Astrocyte of the hippocampus (primary cell): ENCODE data around the gene CFAP141.

ENCODE experiments used
- DNase-seq: peaks from one replicate; pipeline ENCODE4 v3.0.0; 2011; ENCODE audit warnings: low read depth, low spot score

CFAP141 gene

DNA sequence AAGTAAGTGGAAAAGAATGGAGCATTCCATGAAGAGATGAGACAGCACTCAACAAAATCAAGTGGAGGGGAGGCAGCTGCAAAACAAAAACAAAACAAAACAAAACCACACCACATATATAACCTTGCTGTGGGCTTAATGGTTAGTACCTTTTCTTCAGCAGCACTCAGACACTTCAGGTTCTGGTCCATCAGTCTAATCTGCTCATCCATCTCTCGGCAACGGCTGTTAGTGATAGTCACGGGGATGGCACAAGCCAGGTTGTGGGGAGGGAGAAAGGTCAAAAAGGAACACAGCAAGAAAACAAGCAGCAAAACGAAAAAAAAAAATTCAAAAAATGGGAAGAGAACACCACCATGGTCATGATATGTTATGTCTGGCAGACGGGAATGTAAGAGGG, 34.3 kb downstream of the CFAP141 start:
- DNase-seq, result no peak

DNA sequence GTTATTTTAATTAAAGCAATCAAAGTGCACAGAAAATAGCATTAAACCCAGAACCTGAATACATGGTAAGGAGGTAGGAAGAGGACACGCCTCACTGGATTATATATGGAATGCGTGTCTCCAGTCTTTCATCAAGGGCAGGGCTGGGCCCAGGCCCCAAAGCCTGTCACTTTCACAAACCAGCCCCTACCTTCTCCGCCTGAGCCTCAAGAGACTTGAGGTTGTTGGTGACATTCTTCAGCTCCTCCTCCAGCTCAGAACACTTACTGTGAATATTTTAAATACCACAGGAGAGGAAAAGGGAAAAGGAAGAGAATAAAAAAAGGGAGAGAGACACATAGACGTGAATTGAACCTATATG, 34.9 kb downstream of the CFAP141 start:
- DNase-seq, result no peak

DNA sequence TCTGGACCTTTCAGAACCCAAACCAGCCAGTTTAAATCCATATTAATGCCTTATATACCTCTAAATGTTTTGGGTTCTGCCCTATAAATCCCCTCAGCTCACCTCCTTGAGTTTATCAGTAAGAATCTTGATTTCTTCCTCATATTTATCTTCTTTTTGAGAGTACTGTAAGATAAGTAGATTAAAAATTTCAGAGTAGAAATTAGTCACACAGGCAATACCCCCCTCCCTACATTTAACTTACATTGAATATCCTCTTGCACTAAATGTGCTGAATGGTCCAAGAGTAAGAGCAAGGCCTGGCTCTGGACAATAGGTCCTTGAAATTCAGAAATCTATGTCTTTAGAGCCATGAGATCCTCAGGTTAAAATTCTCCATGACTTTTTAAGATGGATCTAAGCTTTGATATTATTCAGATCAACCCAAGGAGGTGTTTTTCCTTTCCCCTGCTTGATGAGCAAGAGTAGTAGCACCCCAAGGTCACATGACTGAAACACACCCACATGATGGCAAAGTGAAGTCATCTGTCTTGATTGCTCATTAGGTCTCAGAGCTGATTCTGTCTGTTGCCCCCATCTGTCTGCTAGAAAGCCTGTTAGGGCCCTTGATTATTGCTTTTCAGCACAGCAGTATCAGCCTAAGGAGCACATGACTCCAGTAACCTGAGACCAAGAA, 35.4 kb downstream of the CFAP141 start:
- no peak for DNase-seq

DNA sequence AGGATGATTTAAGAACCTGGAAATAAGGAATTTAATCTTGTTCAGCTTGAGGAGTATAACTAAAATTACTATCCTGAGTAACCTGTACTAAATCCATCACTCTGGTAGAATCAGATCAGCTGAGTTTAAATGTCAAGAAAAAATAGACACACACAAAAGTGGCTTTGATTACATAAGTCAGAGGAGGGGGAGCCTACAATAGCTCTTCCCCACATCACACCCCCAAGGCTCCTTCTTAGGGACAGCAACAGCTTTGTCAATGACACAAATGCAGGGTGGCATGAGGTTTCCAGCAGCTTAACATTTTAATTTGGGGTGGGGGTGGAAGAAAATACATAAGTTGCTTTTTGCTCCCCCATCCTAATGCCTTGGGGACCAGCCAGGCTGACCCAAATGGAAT, 38.7 kb downstream of the CFAP141 start:
- no peak for DNase-seq

DNA sequence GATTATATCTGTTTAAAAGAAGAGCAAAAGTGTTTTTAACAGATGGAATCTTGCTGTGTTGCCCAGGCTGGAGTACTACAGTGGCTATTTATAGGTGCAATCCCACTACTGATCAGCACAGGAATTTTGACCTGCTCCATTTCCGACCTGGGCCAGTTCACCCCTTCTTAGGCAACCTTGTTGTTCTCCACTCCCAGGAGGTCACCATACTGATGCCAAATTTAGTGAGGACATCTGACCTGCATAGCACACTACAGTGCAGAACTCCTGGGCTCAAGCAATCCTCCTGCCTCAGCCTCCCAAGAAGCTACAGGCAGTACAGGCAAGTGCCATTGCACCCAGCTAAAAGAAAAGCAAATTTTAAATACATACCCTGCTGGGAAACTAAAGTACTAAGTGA, 39.9 kb downstream of the CFAP141 start:
- no peak for DNase-seq

DNA sequence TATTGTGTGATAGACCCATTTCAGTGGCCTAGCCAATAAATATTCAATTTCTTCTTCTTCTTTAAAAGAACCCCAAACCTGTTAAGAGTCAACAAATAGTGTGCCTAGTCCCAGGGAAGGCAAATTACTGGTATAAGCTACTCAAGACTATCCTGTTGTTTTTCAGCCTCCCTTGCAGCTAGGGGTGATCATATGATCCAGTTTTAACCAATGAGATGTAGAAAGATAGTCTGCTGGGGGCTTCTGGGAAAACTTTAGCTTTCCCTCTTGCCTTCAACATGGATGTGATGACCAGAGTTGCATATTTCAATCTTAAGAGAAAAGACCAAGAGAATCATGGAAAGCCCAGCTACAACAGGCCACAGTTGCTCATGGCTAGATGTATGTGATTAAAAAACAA, 46.6 kb downstream of the CFAP141 start:
- DNase-seq, result no peak

DNA sequence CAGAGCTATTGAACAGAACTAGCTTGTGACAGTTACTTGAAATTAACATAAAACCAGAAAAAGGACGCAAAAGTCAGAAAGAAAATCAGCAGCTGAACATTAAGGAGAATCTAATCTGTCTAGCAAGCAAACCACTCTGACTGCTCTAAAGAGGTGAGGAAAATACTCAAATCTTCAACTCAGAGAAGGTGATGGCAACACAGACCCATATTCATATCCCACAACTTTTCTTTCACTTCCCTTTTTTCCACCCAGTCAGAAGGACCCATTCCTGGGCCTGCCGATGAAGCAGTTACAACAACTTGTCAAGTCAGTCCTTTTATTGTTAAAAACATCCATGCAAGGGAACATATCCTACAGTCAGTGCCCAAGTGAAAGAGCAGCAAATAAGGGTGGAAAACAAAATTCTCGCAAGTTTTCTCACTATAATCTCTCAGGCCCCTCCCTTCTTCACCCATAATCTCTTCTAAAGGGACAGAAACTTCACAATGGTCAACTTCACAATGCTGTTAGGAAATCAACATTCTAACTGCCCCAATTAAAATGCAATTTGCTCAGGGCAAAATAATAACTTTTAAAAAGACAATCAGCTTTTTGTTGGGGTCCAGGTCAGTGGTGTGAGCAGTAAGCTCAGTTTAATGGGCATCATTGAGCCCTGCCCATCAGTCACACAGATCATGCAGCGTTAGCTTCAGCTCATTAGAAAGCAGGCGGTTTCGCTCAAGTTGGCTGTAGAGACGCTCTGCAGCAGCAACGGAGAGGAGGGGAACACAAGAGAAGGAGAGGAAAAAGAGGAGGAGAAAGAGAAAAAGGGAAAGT, 47.6 kb downstream of the CFAP141 start:
- no peak for DNase-seq

DNA sequence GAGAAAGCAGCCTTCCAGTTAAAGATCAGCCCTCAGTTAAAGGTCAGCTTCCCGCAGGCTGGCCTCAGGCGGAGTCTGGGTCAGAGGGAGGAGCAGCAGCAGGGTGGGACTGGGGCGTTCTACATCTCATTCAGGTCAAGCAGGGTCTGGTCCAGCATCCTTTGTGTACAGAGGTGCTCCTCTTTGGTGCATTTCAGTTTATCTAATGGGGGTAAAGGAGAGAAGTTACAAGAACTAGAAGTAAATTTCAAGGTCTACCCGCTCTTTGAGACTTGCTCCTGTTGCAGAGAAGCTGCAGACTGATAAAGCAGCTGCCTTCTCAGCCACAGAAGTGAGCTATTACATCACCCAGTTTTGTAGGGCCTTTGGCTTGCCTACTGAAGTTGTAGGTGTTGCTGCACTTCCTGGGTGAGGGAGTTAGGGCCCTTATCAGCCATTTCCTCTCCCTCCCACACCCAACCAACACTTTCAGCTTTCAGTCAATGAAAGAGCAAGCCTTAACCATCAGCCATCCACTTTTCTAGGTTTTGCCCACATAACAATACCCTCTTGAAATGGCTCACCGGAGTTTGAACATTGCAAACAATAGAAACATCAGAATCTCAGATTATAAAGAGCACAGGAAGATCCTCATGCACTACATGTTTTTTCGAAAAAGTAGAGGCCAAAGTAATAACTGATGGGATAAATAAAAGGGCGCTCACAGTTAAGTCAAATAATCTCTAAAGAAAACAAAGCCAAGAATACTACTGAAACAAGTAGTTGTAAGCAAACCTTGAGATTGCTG, 48.4 kb downstream of the CFAP141 start:
- no peak for DNase-seq

DNA sequence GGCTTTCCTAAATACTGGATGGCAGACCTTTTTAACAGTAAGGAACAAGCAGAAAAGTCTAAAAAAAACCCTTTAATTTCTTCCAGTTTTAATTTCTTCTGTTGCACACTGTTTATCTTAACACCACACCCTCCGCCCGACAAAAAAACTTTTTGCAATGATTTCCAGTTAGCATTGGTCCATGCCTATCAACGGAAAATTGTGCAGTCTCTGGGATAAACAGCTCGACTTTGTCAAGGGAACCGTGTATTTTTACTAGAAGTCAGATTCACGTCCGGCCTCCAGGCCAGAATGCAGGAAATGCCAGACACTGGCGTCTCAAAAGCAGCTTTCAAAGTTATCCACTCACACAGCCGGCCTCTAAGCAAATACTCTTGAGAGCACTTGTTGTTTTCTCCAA, 50.9 kb downstream of the CFAP141 start:
- no peak for DNase-seq

DNA sequence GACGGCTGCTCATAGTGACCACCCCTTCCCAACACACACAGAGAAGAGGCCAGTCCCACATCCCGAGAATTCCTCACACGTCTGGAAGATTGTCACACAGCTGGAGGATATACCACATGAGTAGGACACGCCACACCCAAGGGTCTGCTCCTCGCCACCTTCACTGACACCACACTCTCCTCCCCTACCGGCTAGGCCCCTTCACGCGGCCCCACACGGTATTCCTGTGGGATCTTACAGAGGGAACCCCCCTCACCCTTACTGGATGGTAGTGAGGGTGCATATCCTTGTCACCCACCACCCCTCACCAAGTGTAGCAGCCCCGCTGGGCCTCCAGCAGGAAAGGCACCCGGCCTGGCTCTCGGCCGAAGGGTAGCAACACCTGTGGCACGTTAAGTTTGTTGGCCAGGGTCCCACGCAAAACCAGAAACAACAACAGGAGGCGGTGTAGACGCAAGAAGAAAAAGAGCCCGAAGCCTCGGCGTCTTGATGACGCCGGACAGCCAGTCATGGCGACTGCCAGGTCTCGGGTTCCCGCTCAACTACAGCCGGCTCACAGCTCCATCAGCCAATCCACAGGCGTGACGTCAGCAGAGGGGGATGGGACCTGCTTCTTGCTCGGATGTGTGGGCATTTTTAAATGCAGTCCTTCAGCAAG, 51.5 kb downstream of the CFAP141 start, which contains the start of gene NUP210L:
NUP210L (minus strand) TSS at position 540 of the 658 bp plus-strand sequence.
- DNase-seq, result peak; percentile 26

DNA sequence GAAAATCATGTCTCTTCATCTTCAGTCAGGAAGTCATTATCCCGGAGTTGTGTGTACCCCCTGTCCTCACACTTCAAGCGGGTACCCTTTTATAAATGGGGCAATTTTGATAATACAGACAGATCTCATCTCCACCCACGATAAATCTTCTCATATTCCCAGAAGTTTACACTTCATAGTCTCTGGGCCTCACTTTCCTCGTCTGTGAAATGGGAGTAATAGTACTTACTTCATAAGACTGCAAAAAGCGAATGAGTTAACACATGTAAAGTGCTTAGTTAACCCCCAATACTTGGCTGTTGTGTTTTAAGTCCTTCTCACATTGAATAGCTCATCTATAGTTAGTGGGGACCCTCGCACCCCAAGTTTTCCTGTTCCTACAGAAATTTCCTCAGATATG, 52.1 kb downstream of the CFAP141 start:
- DNase-seq, result no peak

DNA sequence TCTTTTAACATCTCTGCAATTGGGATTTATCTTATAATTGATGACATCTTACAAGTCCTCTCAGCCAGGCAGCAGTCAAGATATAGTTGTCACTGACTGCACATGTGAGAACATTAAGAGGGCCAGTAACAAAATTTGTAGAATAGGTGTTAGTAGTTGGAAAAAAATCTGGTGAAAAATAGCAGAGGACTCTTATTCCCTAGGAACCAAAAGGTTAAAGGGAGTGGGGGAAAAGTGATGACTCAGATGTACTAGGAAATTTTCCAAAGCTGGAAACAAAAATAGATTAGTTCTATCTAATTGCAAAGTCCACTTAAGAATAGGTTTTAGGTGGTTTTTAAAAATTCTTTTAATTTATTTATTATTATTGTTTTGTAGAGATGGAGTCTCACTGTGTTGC, 54.8 kb downstream of the CFAP141 start:
- DNase-seq, result peak; percentile 23
